ENCODE data around the gene NPM1.
A peak's percentile ranks its signal among the peaks of the same experiment; 100 is the strongest.

The NPM1 gene

GRCh38 chr5:171450423-171451331 lies 63.0 kb downstream of the NPM1 start:
- Histone ChIP-seq H3K4me2 (peak overlapping the region in 7 of 11 experiments; percentile 34 to 61 (median 48); a peak in 15 of 22 replicates), H3K9me3 (replicated peaks in 1 of 11) (no peaks in the 10 kb centered on the region), H3K4me3 (peak overlapping the region in 3 of 10 experiments; percentile 13 to 38 (median 33); a peak in 2 of 20 replicates), H3K27me3 (peaks cover 0 to 34% (median 22%) of the 10 kb centered on the region in 11 experiments; a peak in 18 of 22 replicates), H3K36me3 (no peaks in the 10 kb centered on the region), H3K27ac (peak overlapping the region in 1 of 11 experiments; percentile 22; a peak in 2 of 22 replicates), H3K9ac (peak overlapping the region in 2 of 11 experiments; percentile 15 to 48; a peak in 3 of 22 replicates), H3K4me1 (peaks cover 0 to 9% (median 0%) of the 10 kb centered on the region in 10 experiments; a peak in 2 of 20 replicates), H4K20me1 (no peaks in the 10 kb centered on the region)
- no peak for TF ChIP-seq Cebpa-rat (IDR thresholded peaks at IDR 0.05)

DNA sequence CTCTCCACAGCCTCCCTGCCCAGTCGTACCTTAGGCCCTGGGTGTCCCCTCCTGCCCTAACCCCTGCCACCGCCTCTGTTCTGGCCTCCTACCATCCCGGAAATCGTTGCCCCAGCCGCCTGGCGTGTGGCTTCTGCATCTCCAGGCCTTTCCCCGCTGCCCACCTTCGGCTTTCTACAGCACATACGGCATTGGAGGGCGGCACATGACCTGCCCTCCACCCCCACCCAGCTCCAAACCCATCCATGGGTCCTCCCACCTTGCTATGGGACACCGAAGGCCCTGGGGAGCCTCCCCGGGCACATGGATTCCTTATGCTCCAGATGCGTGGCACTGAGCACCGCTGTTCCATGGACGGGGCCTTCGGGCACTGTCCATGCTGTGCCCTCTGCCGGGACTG lies 63.8 kb downstream of the NPM1 start:
- peak overlapping the region in 1 of 11 experiments; percentile 22; a peak in 1 of 22 replicates for H3K27ac ChIP-seq
- no peaks in the 10 kb centered on the region for H3K9me3 ChIP-seq (replicated peaks in 1 of 11)
- H3K27me3 ChIP-seq: peaks cover 0 to 34% (median 22%) of the 10 kb centered on the region in 11 experiments; a peak in 18 of 22 replicates
- TF ChIP-seq Cebpa-rat (IDR thresholded peaks at IDR 0.05): no peak
- peak overlapping the region in 3 of 10 experiments; percentile 13 to 38 (median 33); a peak in 2 of 20 replicates for H3K4me3 ChIP-seq
- no peaks in the 10 kb centered on the region for H3K36me3 ChIP-seq
- no peaks in the 10 kb centered on the region for H4K20me1 ChIP-seq
- peaks cover 0 to 9% (median 0%) of the 10 kb centered on the region in 10 experiments; a peak in 2 of 20 replicates for H3K4me1 ChIP-seq
- peak overlapping the region in 2 of 11 experiments; percentile 15 to 42; a peak in 2 of 22 replicates for H3K9ac ChIP-seq
- peak overlapping the region in 7 of 11 experiments; percentile 34 to 61 (median 48); a peak in 15 of 22 replicates for H3K4me2 ChIP-seq

DNA sequence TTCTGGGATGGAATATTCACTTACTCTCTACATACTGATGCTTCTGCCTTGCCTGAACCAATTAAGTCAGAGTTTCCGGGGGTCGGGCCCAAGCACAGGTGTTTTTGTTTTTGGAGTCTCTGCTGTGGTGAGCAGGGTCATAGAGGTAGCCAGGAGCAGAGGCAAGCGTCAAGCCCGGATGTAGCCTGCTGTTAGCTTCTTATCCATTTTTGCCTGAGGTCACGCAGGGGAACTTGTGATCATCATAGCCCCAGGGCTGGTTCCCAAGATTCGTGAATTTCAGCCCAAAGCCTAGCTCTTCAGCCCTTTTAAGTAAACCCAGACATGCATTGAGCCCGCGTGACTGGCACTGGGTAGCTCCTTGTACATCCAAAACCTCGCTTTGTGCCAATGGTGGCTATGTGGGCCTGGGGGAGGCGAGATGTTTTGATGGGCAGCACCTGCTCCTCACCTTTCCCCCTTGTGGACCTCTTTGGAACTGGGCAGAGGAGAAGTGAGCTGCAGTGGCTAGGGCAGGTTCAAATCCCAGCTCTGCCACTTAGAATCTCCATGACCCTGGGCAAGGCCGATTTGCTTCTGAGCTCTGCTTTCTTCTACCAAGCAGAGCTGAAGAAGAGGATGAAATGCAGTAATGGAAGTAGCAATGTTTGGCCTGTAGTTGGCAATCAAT lies 65.5 kb downstream of the NPM1 start:
- Histone ChIP-seq H4K20me1 (no peaks in the 10 kb centered on the region), H3K27me3 (peaks cover 0 to 34% (median 22%) of the 10 kb centered on the region in 11 experiments; a peak in 18 of 22 replicates), H3K4me3 (no peak overlapping the region), H3K4me1 (peaks cover 0 to 6% (median 0%) of the 10 kb centered on the region in 10 experiments; a peak in 5 of 20 replicates), H3K36me3 (no peaks in the 10 kb centered on the region), H3K4me2 (no peak overlapping the region), H3K9ac (no peak overlapping the region), H3K9me3 (replicated peaks in 1 of 11) (no peaks in the 10 kb centered on the region), H3K27ac (no peak overlapping the region)
- TF ChIP-seq Cebpa-rat (IDR thresholded peaks at IDR 0.05): no peak

- Histone ChIP-seq H3K4me1 (peaks cover 0 to 6% (median 0%) of the 10 kb centered on the region in 10 experiments; a peak in 5 of 20 replicates), H3K9me3 (replicated peaks in 1 of 11) (no peaks in the 10 kb centered on the region), H3K4me3 (no peak overlapping the region), H3K9ac (no peak overlapping the region), H3K4me2 (no peak overlapping the region), H4K20me1 (no peaks in the 10 kb centered on the region), H3K36me3 (no peaks in the 10 kb centered on the region), H3K27me3 (peaks cover 0 to 34% (median 22%) of the 10 kb centered on the region in 11 experiments; a peak in 18 of 22 replicates), H3K27ac (no peak overlapping the region)
- no peak for TF ChIP-seq Cebpa-rat (IDR thresholded peaks at IDR 0.05)
These were observed 66.3 kb downstream of the NPM1 start for GRCh38 chr5:171453988-171454387.

GRCh38 chr5:171454549-171454948 lies 66.9 kb downstream of the NPM1 start:
- H3K4me3 ChIP-seq: no peak overlapping the region
- H3K36me3 ChIP-seq: no peaks in the 10 kb centered on the region
- TF ChIP-seq Cebpa-rat (IDR thresholded peaks at IDR 0.05): no peak
- no peak overlapping the region for H3K9ac ChIP-seq
- H4K20me1 ChIP-seq: no peaks in the 10 kb centered on the region
- H3K27ac ChIP-seq: no peak overlapping the region
- peaks cover 0 to 31% (median 22%) of the 10 kb centered on the region in 11 experiments; a peak in 18 of 22 replicates for H3K27me3 ChIP-seq
- H3K4me1 ChIP-seq: peaks cover 0 to 6% (median 0%) of the 10 kb centered on the region in 10 experiments; a peak in 5 of 20 replicates
- no peak overlapping the region for H3K4me2 ChIP-seq
- H3K9me3 ChIP-seq (replicated peaks in 1 of 11): no peaks in the 10 kb centered on the region

DNA sequence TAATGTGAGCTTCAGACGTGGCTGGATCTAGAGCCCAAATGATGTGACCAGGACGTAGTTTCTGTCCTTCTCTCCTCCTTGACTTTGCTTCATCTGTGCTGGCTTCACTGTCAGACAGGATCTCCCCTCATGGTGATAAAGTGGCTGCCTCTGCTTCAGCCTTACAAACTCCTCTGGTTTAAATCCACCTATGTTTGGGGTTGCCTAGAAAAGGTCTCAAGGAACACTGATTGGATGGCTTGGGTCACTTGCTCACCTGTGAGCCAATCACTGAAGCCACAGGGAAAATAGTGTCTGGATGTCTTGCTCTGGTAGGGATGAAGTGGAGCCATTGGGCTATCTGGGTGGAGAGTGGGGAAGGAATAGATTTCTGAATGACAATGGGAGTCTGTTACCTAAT lies 67.9 kb downstream of the NPM1 start:
- H3K9ac ChIP-seq: no peak overlapping the region
- no peak overlapping the region for H3K4me3 ChIP-seq
- H3K36me3 ChIP-seq: no peaks in the 10 kb centered on the region
- no peak overlapping the region for H3K27ac ChIP-seq
- no peak overlapping the region for H3K4me2 ChIP-seq
- peaks cover 0 to 21% (median 16%) of the 10 kb centered on the region in 11 experiments; a peak in 18 of 22 replicates for H3K27me3 ChIP-seq
- TF ChIP-seq Cebpa-rat (IDR thresholded peaks at IDR 0.05): no peak
- no peaks in the 10 kb centered on the region for H4K20me1 ChIP-seq
- H3K4me1 ChIP-seq: peaks cover 0 to 6% (median 0%) of the 10 kb centered on the region in 10 experiments; a peak in 5 of 20 replicates
- no peaks in the 10 kb centered on the region for H3K9me3 ChIP-seq (replicated peaks in 1 of 11)

DNA sequence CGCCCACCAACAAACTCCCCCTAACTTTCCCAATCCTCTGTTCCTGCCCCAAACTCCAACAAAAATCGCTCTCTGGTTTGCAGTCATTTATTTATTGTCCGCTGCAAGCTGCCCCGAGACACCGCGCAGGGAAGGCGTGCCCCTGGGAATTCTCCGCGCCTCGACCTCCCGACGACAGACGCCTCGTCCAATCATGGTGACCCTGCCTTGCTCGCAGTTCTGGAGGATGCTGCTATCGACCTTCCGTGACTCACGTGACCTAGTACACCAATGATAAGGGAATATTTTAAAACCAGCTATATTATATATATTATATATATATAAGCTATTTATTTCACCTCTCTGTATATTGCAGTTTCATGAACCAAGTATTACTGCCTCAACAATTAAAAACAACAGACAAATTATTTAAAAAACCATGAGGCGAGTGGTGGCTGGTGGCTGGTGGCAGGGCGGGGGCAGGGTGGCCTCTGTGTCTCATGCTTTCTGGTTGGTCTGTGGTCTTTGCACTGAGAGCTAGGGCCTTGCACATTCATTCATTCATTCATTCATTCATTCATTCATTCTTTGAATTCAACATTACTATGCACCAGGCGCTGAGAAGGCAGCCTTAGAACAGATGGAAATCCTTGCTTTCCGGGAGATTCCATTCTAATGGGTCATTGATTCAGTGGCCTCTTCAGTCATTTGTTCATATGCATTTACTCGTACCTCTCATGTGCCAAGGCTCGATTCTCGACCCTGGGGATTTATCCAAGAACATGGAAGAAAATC lies 69.7 kb downstream of the NPM1 start:
- Histone ChIP-seq H3K36me3 (no peaks in the 10 kb centered on the region), H3K4me1 (peaks cover 0 to 6% (median 0%) of the 10 kb centered on the region in 10 experiments; a peak in 5 of 20 replicates), H4K20me1 (no peaks in the 10 kb centered on the region), H3K9ac (no peak overlapping the region), H3K27me3 (peaks cover 0 to 2% (median 0%) of the 10 kb centered on the region in 11 experiments; a peak in 4 of 22 replicates), H3K9me3 (replicated peaks in 1 of 11) (no peaks in the 10 kb centered on the region), H3K4me2 (no peak overlapping the region; a peak in 1 of 22 replicates), H3K27ac (no peak overlapping the region), H3K4me3 (no peak overlapping the region)
- TF ChIP-seq Cebpa-rat (IDR thresholded peaks at IDR 0.05): no peak

- H3K27me3 ChIP-seq: no peaks in the 10 kb centered on the region
- H3K9ac ChIP-seq: no peak overlapping the region
- no peak for TF ChIP-seq Cebpa-rat (IDR thresholded peaks at IDR 0.05)
- H3K4me3 ChIP-seq: no peak overlapping the region
- H3K4me1 ChIP-seq: peaks cover 0 to 6% (median 0%) of the 10 kb centered on the region in 10 experiments; a peak in 5 of 20 replicates
- no peak overlapping the region for H3K27ac ChIP-seq
- H4K20me1 ChIP-seq: no peaks in the 10 kb centered on the region; a peak in 1 of 22 replicates
- no peak overlapping the region for H3K4me2 ChIP-seq
- no peaks in the 10 kb centered on the region for H3K9me3 ChIP-seq (replicated peaks in 1 of 11)
- no peaks in the 10 kb centered on the region for H3K36me3 ChIP-seq
These were observed 72.2 kb downstream of the NPM1 start for GRCh38 chr5:171459839-171460238.
